GM21360 (cell line): ENCODE measurements around the gene CNR2.
"Not testable (repeated sequence)": the region's sequence is repeated elsewhere in the genome, so short reads cannot be mapped to it uniquely, and the experiment has no call there.

Experiments used
- ATAC-seq: cut with Tn5 transposase; IDR thresholded peaks from one replicate; pipeline ENCODE4 v1.9.1; 2021; ENCODE audit warnings: mild to moderate bottlenecking, moderate library complexity; ENCODE audit not compliant: unreplicated experiment

The CNR2 gene

DNA sequence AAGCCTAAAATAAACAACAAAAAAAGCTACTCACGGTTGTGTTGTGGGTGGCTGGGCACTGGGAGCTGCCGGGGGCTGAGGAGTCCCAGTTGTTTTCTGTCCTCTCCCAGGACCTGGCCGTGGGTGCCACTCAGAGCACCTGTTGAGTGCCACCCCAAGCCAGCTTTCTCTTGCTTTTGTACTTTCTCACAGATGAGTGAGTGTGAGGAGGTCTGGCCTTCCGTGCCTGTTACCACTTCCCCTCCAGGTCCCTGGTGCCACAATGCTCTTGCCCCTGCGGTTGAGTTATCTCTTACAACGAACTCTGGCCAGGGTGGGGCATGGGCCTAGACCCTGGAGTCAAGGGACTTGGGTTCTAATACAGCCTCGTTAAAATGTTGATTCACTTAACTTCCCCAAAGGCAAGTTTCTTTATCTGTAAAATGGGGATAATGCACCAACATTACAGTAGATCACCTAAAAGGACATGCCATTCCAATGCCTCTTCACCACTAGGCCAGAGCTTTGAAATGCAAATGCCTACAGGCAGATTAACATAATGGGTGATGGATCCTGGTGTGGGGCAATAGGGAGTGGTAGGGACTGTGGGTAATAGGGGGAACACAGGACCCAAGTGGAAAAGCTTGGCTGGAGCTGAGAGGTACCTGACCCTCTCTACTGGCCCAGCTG lies at the start of gene CNR2:
CNR2 (minus strand) TSS at position 151 of the 669 bp plus-strand sequence. CDS start 37,745 bp downstream, outside the sequence.
- ATAC-seq = no peak

GRCh38 chr1:23960291-23961020 lies 47.3 kb upstream of the CNR2 start:
- ATAC-seq = no peak

DNA sequence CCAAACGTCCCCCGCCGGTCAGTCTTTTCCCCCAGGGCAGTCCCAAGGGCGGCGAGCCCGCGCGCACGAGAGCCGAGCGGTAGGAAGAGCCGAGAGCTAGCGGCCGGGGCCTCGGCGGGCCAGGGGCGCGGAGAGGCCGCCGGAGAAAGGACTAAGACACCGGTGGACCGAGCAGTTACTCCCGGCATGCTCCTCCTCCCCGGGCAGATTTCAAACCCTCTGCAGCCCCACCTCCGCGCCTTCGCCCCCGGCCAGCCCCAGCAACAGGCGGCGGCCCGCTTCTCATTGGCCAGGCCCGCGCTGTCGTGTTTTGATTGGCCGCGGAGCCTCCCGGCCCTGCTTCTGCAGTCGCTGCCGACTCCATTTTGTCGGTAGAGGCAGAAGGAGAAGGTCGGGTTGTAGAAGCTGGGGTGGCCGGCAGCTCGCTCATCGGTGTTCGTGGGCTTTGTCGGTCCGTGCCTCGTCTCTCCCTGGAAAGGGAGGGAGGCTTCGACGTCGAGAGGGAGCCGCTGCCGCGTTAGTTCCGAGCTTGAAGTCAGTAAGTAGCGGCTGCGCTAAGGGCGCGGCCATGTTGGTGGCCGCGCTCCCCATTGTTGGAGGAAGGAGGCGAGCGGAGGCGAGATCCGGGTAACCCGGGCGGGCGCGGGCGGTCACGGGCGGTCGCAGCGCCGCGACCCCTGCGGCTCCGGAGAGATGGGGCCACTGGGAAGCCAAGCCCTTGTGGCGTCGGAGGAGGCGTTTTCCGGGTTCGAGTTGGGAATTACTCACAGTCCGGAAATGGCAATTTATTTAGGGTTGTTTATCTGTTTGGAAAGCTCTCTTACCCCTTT lies 46.5 kb upstream of the CNR2 start, which contains the start of gene PNRC2:
PNRC2 (plus strand) TSS at position 368 of the 830 bp plus-strand sequence. CDS start 1,630 bp downstream, outside the sequence.
- peak; percentile 72 for ATAC-seq

GRCh38 chr1:23958810-23959460 lies 45.8 kb upstream of the CNR2 start:
- ATAC-seq = peak; percentile 55

DNA sequence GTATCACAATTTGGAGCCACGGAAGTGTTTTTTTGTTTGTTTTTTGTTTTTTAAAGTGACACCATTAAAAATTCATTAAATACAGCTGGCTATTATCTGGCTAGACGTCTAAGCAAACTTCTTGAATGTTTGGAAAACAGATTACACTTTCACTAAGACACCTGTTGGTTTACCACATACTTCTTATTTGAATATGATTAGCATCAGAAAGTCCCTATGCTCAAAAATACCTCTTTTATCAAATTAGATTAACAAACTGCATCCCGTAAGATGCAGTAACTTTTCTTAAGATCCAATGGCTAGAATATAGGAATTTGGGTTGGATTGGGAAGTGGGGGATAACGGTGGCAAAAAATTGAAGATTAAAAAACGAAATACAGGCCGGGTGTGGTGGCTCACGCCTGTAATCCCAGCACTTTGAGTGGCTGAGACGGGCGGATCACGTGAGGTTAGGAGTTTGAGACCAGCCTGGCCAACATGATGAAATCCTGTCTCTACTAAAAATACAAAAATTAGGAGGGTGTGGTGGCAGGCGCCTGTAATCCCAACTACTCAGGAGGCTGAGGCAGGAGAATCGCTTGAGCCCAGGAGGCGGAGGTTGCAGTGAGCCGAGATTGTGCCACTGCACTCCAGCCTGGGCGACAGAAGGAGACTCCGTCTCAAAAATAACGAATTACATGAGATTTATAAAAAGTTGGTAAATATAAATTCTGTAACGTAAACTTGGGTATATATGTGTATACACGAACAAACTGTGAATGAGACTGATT lies 45.1 kb upstream of the CNR2 start:
- not testable (repeated sequence) for ATAC-seq

DNA sequence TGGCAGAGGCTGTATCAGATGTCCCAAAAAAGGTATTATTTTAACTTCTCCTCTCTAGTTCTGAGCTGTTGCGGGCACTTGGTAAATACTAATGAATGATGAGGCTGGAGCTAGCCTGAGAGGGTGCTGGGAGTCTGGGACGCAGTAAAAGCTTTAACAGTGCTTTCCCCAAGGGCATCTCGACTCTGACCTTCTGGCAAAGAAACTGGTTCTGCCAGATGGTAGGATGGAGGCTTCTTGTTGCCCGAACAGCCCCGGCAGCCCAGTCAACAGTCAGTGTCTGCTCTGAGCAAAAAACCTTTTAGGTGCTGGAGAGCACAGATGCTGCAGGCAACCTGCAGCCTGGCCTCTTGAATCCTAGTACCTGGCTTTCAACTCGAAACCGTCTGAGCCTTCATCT lies 43.9 kb upstream of the CNR2 start:
- no peak for ATAC-seq

GRCh38 chr1:23953020-23953419 lies 39.9 kb upstream of the CNR2 start:
- ATAC-seq = no peak

DNA sequence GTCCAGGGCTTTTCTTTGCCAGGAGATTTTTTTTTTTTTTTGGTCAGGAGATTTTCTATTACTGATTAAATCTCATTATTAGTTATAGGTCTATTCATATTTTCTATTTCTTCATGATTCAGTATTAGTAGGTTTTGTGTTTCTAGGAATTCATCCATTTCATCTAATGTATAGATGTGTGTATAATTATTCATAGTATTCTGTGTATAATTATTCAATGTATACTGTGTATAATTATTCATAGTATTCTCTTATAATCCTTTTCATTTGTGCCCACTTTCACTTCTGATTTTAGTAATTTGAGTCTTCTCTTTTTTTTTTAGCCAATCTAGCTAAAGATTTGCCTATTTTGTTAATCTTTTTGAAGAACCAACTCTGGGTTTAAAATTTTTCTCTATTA lies 34.2 kb upstream of the CNR2 start:
- no peak for ATAC-seq

GRCh38 chr1:23936481-23937176 lies 23.5 kb upstream of the CNR2 start:
- no peak for ATAC-seq

DNA sequence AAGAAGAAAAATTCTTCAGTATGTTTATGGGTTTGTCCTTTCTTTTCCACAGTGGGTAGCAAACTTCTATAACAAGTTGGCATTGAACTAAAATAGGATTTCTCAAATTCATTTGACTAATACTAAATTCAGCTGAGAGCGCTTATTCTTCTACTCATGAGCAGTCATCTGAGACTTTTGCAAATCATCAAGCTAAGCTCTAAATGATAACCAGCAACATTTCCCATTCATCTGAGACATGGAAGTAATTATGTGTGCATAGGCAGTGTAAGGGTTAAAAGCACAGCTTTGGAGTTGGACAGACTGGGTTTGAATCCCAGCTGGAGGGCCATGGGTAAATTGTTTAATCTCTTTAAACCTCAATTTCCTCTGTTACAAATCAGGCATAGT lies 18.3 kb upstream of the CNR2 start:
- ATAC-seq = no peak

- ATAC-seq = no peak
Observed at GRCh38 chr1:23930861-23931490, 17.8 kb upstream of the CNR2 start.

DNA sequence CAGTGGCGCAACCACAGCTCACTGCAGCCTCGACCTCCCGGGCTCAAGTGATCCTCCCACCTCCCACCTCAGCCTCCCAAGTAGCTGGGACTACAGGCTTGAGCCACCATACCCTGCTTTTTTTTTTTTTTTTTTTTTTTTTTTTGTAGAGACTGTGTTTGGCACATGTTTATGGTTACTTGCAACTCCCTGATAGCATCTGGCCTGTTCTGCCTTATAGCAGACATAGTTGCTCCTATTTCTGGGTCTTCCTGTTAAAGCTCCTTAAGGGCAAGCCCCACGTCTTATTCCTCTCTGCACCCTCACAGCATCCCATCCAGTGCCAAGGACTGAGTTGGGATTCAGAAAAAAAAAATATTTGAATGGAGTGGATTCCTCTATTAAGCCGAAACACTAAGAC lies 17.1 kb upstream of the CNR2 start:
- no peak for ATAC-seq

GRCh38 chr1:23928789-23929188 lies 15.6 kb upstream of the CNR2 start:
- ATAC-seq = no peak

DNA sequence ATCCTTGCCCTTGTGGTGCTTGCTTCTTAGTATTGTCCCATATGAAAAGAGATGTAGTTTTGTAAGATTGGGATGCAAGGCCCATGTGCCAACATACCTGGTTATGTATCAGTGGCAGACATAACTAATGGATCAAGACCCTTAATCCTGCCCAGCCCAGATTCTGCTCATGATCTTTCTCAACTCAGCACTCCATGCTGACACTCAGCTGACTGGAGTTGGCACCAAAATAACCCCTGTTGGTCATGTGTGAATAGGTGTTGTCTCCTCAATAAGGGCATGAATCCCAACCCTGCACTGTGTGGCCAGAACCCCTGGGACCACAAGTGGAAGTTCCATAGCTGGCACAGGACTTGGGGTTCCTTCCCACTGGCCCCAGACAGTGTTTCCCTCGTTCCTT lies 13.9 kb upstream of the CNR2 start:
- ATAC-seq = no peak

- ATAC-seq = no peak
Observed at GRCh38 chr1:23925279-23925678, 12.1 kb upstream of the CNR2 start.

DNA sequence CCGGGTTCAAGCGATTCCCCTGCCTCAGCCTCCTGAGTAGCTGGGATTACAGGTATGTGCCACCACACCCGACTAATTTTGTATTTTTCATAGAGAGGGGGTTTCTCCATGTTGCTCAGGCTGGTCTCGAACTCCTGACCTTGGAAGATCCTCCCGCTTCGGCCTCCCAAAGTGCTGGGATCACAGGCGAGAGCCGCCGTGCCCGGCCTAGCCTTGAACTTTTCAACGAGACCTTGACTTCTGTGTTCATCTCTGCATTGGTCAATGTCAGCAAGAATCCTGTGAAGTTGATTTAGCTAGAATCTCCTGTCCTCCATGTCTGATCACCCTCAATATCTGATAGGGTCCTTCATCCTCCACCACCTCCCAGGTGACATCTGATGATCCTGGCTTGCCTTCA lies 11.4 kb upstream of the CNR2 start:
- ATAC-seq = no peak

GRCh38 chr1:23923592-23924499 lies 10.7 kb upstream of the CNR2 start:
- ATAC-seq = no peak

GRCh38 chr1:23922321-23922943 lies 9.3 kb upstream of the CNR2 start:
- ATAC-seq = no peak
